Endothelial cell of umbilical vein (primary cell): ENCODE results near the gene ATP2C2. TPM values are rescaled to one million over a fixed set of nuclear protein-coding genes. Genes with fewer than 3 reads are reported as not detected.

ENCODE experiments used
- BruUV-seq: library from RNA; stranded (reverse); fragments of 400-500 nt; replicated peaks from 2 replicates; lab custom pipeline; 2021; lab: Mats Ljungman, UMichigan
- CTCF ChIA-PET: fragments of 300-600, 350-600 bp; sonication (Branson Sonifier 250); formaldehyde crosslinking; loops from one replicate; lab custom pipeline; 2021; ENCODE audit warnings: antibody characterized with exemption, inconsistent platforms; lab: Charles Lee
- POLR2A ChIA-PET: fragments of 300-600, 350-600 bp; sonication (Branson Sonifier 250); formaldehyde crosslinking; loops from one replicate; lab custom pipeline; 2021; ENCODE audit warnings: antibody characterized with exemption, inconsistent platforms; lab: Charles Lee
- DNase-seq: peaks from one replicate; pipeline ENCODE4 v3.0.0-alpha.2; 2011; ENCODE audit warnings: low read depth, low spot score
- FAIRE-seq: peaks from 2 replicates; lab custom pipeline; 2011; peaks lifted over from hg19 to GRCh38; lab: Jason Lieb, UNC
- H2AFZ ChIP-seq: 2 replicates; pipeline ENCODE4 v1.6.0; 2012; ENCODE audit warnings: low read depth, low read length, control low read depth, inconsistent platforms
- H3K27ac ChIP-seq: 2 replicates; pipeline ENCODE4 v1.5.1; 2011; ENCODE audit warnings: low read depth, mild to moderate bottlenecking, control low read depth, low read length, moderate library complexity; ENCODE audit not compliant: insufficient read depth
- H3K27me3 ChIP-seq, 2 experiments: 2 replicates each; pipeline versions ENCODE4 v1.6.0 to v1.6.1; 2011; ENCODE audit warnings: low read length in 2 of 2, mixed read lengths in 1 of 2; ENCODE audit not compliant: control insufficient read depth in 2 of 2, insufficient read depth in 2 of 2
- H3K36me3 ChIP-seq, 2 experiments: 2 replicates in 1 of 2; 3 replicates in 1 of 2; pipeline ENCODE4 v1.5.1; 2011; ENCODE audit warnings: low read length in 2 of 2, mild to moderate bottlenecking in 1 of 2, moderate library complexity in 1 of 2; ENCODE audit not compliant: control insufficient read depth in 2 of 2, insufficient read depth in 2 of 2; ENCODE audit errors: extremely low read depth in 1 of 2
- H3K4me1 ChIP-seq: 3 replicates; pipeline ENCODE4 v1.5.1; 2011; ENCODE audit warnings: mild to moderate bottlenecking, low read length; ENCODE audit not compliant: control insufficient read depth, insufficient read depth; ENCODE audit errors: extremely low read depth
- H3K4me2 ChIP-seq: 2 replicates; pipeline ENCODE4 v1.6.1; 2011; ENCODE audit warnings: low read length, control low read depth, mixed read lengths; ENCODE audit not compliant: insufficient read depth
- H3K4me3 ChIP-seq, 3 experiments: fragments of 200-600 bp in 1 of 3; sonication (generic), shearing (Covaris generic) in 1 of 3; replicated peaks in 1 of 3; 2 replicates each; pipeline ENCODE4 v1.5.1; 2011 to 2016; ENCODE audit warnings: control low read depth in 3 of 3, low read length in 3 of 3, mild to moderate bottlenecking in 2 of 3, inconsistent platforms in 1 of 3, low read depth in 1 of 3, moderate library complexity in 1 of 3; ENCODE audit not compliant: insufficient read depth in 1 of 3
- H3K79me2 ChIP-seq: 2 replicates; pipeline ENCODE4 v1.6.0; 2012; ENCODE audit warnings: low read length, inconsistent platforms; ENCODE audit not compliant: control insufficient read depth, insufficient read depth
- H3K9ac ChIP-seq: replicated peaks from 2 replicates; pipeline ENCODE3; 2011; ENCODE audit warnings: low read length, control low read depth; ENCODE audit not compliant: insufficient read depth; ENCODE audit errors: extremely low read depth
- H3K9me1 ChIP-seq: replicated peaks from 3 replicates; pipeline ENCODE4 v1.6.0; 2011; ENCODE audit warnings: mild to moderate bottlenecking, low read length; ENCODE audit not compliant: control insufficient read depth, insufficient read depth; ENCODE audit errors: extremely low read depth
- H3K9me3 ChIP-seq: replicated peaks from 2 replicates; pipeline ENCODE4 v1.5.1; 2012; ENCODE audit warnings: low read length, inconsistent platforms; ENCODE audit not compliant: control insufficient read depth, insufficient read depth
- H4K20me1 ChIP-seq: replicated peaks from 2 replicates; pipeline ENCODE3; 2011; ENCODE audit warnings: mild to moderate bottlenecking, low read length; ENCODE audit not compliant: control insufficient read depth, insufficient read depth; ENCODE audit errors: extremely low read depth
- FOS ChIP-seq: IDR thresholded peaks from 2 replicates; pipeline ENCODE4 v1.6.1; 2011; ENCODE audit warnings: mild to moderate bottlenecking, low read length, moderate library complexity, borderline replicate concordance; ENCODE audit not compliant: insufficient read depth
- GATA2 ChIP-seq: IDR thresholded peaks from 2 replicates; pipeline ENCODE4 v1.7.0; 2011; ENCODE audit warnings: low read depth, mild to moderate bottlenecking, moderate library complexity, mixed read lengths, low read length; ENCODE audit not compliant: insufficient read length, insufficient read depth
- JUN ChIP-seq: IDR thresholded peaks from 2 replicates; pipeline ENCODE4 v1.6.1; 2011; ENCODE audit warnings: borderline replicate concordance, low read depth; ENCODE audit not compliant: insufficient read length, insufficient read depth
- MYC ChIP-seq: IDR thresholded peaks from one replicate; pipeline ENCODE4 v1.6.1; 2011; ENCODE audit warnings: mild to moderate bottlenecking, low read depth, low read length
- POLR2A ChIP-seq: IDR thresholded peaks from 2 replicates; pipeline ENCODE4 v1.6.1; 2012; ENCODE audit warnings: low read depth, mild to moderate bottlenecking, control low read depth, low read length
- dilution Hi-C: fragments of 300-500 bp; cut with MboI; formaldehyde crosslinking; loops from one replicate; pipeline ENCODE4 v1.15.0; 2019; ENCODE audit warnings: low sequenced_read_pairs; ENCODE audit not compliant: extremely low pct_ligation_motif_present
- intact Hi-C: fragments of 100-400 bp; cut with micrococcal nuclease; formaldehyde crosslinking; loops from one replicate; pipeline ENCODE4 v1.10.0; 2022
- polyA plus RNA-seq, 4 experiments: library from polyadenylated mRNA; depleted of rRNA in 3 of 4; stranded (reverse) in 3 of 4; unstranded in 1 of 4; fragments of >200 nt; gene quantifications; 2 replicates each; pipeline versions ENCODE4 v1.2.1 to v1.2.3, GENCODE V29; 2011 to 2012; ENCODE audit warnings: missing spikeins in 1 of 4
- total RNA-seq: library from RNA; stranded (reverse); gene quantifications from 2 replicates; pipeline ENCODE4 v1.2.3, GENCODE V29; 2021
- TF ChIP-seq, protein P1 (sequence below): IDR thresholded peaks from 2 replicates; pipeline ENCODE4 v1.6.1; 2011; ENCODE audit not compliant: insufficient read depth, insufficient read length
- TF ChIP-seq, protein P2 (sequence below), 2 donors: IDR thresholded peaks; 1 replicate in 1 of 2; 2 replicates in 1 of 2; pipeline ENCODE4 v1.5.1; 2011; ENCODE audit warnings: low read length in 2 of 2, mild to moderate bottlenecking in 2 of 2, moderate library complexity in 2 of 2, control low read depth in 1 of 2, inconsistent platforms in 1 of 2, low read depth in 1 of 2; ENCODE audit not compliant: insufficient read depth in 1 of 2; ENCODE audit errors: extremely low read depth in 1 of 2

Gene ATP2C2
- total and polyA plus RNA-seq, 2 donors (not counting 3 experiments of a cell fraction or from before 2014, with no cell fraction given), result not detected

DNA sequence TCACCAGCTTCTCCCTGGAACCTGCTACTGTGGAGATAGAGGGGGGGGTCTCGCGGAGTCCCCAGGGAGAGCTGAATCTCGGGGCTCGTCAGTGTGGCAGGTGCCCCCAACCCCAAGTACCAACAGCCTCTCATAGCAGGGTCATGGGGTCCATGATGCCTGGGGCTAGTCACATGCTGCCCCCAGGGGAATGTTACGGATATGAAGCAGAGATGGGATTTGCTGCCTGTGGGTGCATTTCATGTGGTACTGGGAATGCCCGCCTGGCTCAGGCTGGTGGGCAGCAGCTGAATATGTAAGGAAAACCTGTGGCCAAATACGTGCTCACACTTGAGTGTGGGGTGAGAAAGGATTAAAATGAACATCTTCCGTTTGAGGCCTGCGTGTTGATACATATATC is 86.7 kb downstream of the ATP2C2 start:
- Histone ChIP-seq H3K9me3 (no peaks in the 10 kb centered on the region), H3K36me3 (no peaks in the 10 kb centered on the region), H3K9me1 (no peaks in the 10 kb centered on the region), H3K27ac (no peak overlapping the region), H3K4me3 (no peak overlapping the region), H3K27me3 (no peaks in the 10 kb centered on the region), H4K20me1 (no peaks in the 10 kb centered on the region), H2AFZ (no peak overlapping the region), H3K79me2 (no peaks in the 10 kb centered on the region), H3K4me2 (no peak overlapping the region), H3K9ac (no peak overlapping the region), H3K4me1 (no peaks in the 10 kb centered on the region)
- BruUV-seq, result no TSS peak
- no peak for FAIRE-seq
- CTCF ChIA-PET, result interaction anchor here (1.5 kb wide), 1 partner anchor 10 kb away, joined by 3 read pairs; no protein-coding TSS in a partner anchor
- TF ChIP-seq GATA2 (no peak), POLR2A (no peak), MYC (no peak), FOS (no peak), JUN (no peak)
- TF ChIP-seq, protein P1, sequence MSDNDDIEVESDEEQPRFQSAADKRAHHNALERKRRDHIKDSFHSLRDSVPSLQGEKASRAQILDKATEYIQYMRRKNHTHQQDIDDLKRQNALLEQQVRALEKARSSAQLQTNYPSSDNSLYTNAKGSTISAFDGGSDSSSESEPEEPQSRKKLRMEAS, result no peak
- TF ChIP-seq, protein P2, sequence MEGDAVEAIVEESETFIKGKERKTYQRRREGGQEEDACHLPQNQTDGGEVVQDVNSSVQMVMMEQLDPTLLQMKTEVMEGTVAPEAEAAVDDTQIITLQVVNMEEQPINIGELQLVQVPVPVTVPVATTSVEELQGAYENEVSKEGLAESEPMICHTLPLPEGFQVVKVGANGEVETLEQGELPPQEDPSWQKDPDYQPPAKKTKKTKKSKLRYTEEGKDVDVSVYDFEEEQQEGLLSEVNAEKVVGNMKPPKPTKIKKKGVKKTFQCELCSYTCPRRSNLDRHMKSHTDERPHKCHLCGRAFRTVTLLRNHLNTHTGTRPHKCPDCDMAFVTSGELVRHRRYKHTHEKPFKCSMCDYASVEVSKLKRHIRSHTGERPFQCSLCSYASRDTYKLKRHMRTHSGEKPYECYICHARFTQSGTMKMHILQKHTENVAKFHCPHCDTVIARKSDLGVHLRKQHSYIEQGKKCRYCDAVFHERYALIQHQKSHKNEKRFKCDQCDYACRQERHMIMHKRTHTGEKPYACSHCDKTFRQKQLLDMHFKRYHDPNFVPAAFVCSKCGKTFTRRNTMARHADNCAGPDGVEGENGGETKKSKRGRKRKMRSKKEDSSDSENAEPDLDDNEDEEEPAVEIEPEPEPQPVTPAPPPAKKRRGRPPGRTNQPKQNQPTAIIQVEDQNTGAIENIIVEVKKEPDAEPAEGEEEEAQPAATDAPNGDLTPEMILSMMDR (IDR thresholded peaks at IDR 0.05; ENCODE audit: extremely low read depth in 1 of 2, insufficient read depth in 1 of 2, low read depth in 1 of 2, low read length in 2 of 2), result no peak
- dilution Hi-C loops, result no loop called here
- intact Hi-C loops, result no loop called here
- DNase-seq, result no peak
- POLR2A ChIA-PET, result no interaction called here
